DOHH2 (cell line): ENCODE results near the gene PCDH15.

ENCODE experiments used
- CTCF ChIP-seq: fragments of 200-600 bp; sonication (generic); IDR thresholded peaks from one replicate; pipeline ENCODE4 v1.5.1; 2014; ENCODE audit warnings: antibody characterized with exemption, mild to moderate bottlenecking, low read depth, low read length; ENCODE audit not compliant: poor library complexity, severe bottlenecking
- EZH2phosphoT487 ChIP-seq: fragments of 200-600 bp; sonication (generic); IDR thresholded peaks from 2 replicates; pipeline ENCODE4 v1.6.1; 2017; ENCODE audit warnings: borderline replicate concordance, mild to moderate bottlenecking, antibody characterized with exemption, low read length, moderate library complexity, mixed read lengths

- TF ChIP-seq CTCF (no peak), EZH2phosphoT487 (no peak)
Measured at GRCh38 chr10:54531296-54531695, 269.7 kb downstream of the PCDH15 start.
